Fibroblast of skin of back (primary cell): Measurements from ENCODE around the gene SEC14L3.
"Not testable (repeated sequence)": the region's sequence is repeated elsewhere in the genome, so short reads cannot be mapped to it uniquely, and the experiment has no call there.

Experiments used
- DNase-seq: peaks from one replicate; pipeline ENCODE4 v3.0.0-alpha.2; 2013

SEC14L3 gene

GRCh38 chr22:30485362-30485988 is 13.7 kb upstream of the SEC14L3 start:
- DNase-seq, result peak; percentile 37

DNA sequence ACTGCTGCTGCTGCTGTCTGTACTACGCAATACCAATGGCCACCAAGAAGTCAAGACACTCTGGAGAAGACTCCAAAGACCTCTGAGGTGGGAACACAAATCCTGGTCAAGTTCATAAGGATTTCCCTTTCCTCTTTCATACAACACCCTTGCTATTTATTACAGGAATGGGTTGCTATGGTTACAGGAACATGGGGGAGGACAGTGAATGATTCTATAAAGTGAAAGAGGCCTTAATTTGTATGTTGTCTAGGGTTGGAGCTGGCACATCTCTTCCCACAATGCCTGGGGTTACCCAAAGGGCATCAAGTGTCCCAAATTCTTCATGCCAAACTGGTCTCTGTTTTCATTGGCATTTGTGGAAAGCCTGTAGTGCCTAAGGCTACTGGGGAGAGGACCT is 11.4 kb upstream of the SEC14L3 start:
- no peak for DNase-seq

DNA sequence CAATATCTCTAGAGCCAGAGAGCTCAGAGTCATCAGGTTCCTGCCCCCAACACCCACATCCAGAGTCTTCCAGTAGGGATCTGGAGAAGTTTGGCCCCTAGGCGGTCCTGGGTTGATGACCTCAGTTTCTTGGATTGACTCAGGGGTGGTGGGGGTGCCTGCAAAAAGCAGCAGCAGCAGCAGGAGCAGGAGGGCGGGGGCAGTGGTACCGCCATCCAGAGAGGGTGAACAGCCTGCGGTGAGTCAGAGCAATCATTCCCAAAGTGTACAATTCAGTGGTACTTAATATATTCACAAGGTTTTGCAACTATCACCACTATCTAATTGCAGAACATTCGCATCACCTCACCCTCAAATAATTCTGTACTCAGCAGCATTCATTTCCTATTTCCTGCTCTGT is 9.9 kb upstream of the SEC14L3 start:
- peak; percentile 17 for DNase-seq

DNA sequence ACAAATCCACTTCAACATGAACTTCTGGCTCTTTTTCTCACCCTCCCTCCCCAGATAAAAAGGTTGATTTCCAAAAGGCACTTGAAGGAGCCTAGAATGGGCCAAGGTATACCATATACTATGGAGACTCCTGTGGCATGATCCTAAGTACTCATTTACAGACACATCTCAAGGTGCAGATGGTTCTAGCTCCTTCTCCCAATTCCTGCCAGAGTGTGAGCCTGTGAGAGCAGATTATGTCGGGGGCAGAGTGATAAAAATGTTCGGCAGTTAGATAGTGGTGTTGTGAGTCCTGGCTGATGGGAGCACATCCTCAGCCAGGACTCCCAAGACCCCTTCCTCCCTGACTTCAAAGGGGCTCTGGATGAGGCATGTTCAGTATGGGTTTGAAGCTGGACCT is 8.2 kb upstream of the SEC14L3 start:
- no peak for DNase-seq

- DNase-seq, result no peak
These were observed 3.0 kb upstream of the SEC14L3 start for GRCh38 chr22:30474683-30475424.

DNA sequence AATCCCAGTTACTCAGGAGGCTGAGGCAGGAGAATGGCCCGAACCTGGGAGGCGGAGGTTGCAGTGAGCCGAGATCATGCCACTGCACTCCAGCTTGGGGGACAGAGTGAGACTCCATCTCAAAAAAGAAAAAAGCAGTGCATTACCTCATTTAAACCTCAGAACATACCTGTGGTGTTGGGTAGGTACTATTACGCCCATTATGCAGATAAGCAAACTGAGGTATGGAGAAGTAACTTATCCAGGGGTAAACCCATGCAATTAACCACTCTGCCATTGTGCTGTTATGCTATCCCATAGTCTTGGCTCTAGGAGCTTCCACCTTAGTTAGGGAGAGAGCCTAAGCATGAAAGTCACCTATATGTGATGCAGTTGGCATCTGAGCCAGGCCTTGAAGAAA is 2.3 kb upstream of the SEC14L3 start:
- DNase-seq, result no peak

DNA sequence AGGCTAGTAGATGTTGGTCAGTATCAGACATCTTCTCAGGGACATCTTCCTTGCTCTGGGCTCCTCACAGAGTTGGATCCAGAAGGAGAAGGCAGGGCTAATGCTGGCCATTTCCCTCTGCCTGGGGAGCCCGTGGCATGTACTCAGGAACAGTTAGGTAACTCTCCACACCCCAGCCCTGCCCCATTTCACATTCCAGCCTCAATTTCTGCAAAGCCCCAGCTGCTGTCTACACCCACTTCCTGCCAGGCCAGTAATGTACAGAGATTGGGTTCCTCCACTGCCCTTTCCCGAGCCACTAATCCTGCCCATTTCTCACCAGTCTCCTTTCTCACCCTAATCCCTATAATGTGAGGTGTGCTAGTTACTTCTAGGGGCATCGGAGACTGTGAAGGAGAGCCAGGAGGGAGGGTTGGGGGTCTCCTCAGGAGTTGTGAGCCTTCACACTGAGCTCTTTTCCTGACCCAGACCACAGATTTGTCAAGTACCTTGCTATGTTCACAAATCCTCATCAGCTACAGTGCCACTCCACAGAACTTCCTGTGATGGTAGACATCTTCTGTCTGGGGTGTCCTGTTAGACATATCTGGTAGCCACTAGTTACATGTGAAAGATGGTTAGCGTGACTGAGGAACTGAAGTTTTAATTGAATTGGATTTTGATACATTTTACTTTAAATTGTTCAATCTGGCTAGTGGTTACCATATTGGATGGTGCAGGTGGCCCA is 1.3 kb upstream of the SEC14L3 start:
- DNase-seq, result no peak

GRCh38 chr22:30470655-30471054 is 1.2 kb downstream of the SEC14L3 start:
- DNase-seq, result no peak

DNA sequence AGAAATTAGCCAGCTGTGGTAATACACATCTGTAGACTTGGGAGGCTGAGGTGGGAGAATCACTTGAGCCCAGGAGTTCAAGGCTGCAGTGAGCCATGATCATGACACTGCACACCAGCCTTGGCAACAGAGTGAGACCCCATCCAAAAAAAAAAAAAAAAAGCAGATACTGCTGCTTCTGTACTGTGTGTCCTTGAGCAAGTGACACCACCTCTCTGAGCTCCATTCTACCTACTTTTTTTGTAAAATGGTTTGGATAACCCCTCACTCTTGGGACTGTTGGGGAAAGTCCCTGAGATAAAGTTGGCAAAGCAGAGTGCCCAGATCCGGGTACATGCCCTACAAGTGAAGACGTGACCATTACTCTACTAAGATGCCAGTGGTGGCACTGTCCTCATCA is 2.7 kb downstream of the SEC14L3 start:
- DNase-seq, result no peak

- not testable (repeated sequence) for DNase-seq
These were observed 11.3 kb downstream of the SEC14L3 start for GRCh38 chr22:30460555-30460954.

GRCh38 chr22:30460147-30460546 is 11.7 kb downstream of the SEC14L3 start:
- no peak for DNase-seq

DNA sequence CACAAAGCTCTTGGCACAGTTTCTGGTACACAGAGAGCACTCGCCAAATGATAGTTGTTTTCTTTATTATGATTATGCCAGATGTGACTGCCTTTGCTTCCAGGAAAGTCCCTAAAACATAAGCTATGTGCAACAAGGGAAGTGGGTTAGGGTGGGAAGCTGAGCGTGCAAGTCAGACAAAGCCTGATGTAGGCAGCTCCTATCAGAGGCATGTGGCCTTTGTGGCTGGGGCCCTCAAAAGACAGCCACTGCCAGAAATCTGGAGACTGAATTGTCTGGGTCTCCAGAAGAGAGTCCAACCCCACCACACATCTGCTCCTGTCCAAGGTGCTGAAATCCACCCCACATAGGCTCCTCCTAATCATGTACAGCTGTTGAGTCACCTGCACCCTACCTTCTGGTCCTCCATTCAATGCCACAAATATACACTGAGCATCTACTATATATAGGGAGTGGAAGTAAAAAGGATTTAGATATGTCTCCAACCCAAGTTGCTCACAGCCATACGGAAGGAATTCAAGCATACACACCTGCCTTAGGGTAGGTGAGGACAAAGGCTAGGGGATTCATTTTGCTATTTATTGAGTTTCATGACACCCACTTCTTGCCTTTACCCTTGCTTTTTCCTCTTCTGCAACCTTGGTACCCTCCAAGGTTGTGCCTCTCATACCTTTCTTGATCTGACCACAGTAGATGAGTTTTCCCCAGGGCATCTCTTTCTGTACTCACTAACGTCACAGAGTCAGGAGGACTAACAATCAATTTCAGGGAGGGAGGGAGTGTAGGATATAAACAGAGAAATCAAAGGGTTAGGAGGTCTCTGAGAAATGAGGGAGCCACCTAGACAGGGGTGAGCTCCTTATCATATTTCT is 12.4 kb downstream of the SEC14L3 start:
- DNase-seq, result peak; percentile 33

- no peak for DNase-seq
These were observed 13.8 kb downstream of the SEC14L3 start for GRCh38 chr22:30457981-30458380.

DNA sequence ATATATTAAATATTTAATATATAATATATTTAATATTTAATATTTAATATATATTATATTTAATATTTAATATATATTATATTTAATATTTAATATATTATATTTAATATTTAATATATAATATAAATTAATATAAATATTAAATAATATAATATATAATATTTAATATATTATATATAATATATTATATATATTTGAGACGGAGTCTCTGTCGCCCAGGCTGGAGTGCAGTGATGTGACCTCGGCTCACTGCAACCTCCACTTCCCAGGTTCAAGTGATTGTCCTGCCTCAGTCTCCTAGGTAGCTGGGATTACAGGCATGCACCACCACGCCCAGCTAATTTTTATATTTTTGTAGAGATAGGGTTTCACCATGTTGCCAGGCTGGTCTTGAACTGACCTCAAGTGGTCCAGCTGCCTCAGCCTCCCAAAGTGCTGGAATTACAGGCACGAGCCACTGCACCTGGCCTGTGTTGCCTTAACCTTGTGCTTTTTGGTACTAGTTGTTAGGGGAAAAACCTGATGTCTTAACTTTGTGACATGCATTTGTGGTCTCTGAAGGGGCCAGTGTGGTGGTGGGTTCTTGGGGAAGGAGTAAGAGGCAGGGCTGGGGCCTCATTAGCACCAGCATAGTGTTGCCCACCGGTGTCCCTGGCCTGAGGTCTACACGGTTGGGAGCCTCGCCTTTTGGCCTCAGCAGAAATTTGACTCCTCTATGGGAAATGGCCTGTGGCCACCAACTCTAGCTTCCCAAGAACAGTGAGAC is 16.6 kb downstream of the SEC14L3 start:
- DNase-seq, result no peak

GRCh38 chr22:30453731-30454510 is 17.9 kb downstream of the SEC14L3 start:
- DNase-seq, result no peak

GRCh38 chr22:30452861-30453260 is 19.0 kb downstream of the SEC14L3 start:
- DNase-seq, result no peak

GRCh38 chr22:30451488-30451887 is 20.3 kb downstream of the SEC14L3 start:
- not testable (repeated sequence) for DNase-seq

GRCh38 chr22:30447656-30448055 is 24.2 kb downstream of the SEC14L3 start:
- no peak for DNase-seq

DNA sequence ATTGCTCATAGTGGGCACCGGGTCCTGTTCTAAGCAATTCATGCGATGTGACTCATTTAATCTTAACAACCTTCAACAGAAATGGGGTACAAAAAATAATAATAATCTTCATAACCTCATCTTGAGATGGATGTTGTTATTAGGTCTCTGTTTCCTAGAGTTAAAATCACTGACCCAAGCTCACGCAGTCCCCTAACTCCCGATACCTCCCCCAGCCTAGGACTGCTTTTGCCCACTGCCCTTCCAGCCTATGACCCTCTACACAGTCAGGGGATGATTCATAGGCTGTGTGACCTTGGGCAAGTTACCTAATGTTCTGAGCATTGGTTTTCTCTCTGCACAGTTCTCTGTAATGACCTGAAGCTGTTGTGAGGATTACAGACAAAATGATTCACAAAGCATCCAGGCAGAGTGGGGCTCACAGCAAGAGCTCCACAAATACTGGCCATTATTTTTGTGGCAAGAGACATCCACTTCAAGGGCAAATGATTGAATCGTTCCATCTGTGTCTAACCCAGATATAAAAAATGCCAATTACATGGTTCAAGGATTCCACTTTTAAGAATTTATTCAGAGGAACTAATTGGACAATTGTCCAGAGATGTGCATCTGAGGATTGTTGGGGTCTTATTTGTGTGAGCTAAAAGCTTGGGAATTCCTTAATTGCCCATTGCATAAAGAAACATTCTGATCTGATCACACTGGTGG is 26.2 kb downstream of the SEC14L3 start:
- DNase-seq, result no peak
